Loucy (cell line): ENCODE results near the gene NEK4.
A peak's percentile ranks its signal among the peaks of the same experiment; 100 is the strongest.

Source experiments
- H2AFZ ChIP-seq: fragments of 200-600 bp; sonication (generic); 2 replicates; pipeline ENCODE4 v1.6.0; 2016; ENCODE audit warnings: antibody characterized with exemption, mild to moderate bottlenecking, low read length, moderate library complexity
- H3F3A ChIP-seq: fragments of 200-600 bp; 2 replicates; pipeline ENCODE4 v1.6.0; 2016; ENCODE audit warnings: antibody characterized with exemption, low read depth, mild to moderate bottlenecking
- H3K27me3 ChIP-seq: fragments of 200-600 bp; sonication (generic); 2 replicates; pipeline ENCODE4 v1.6.1; 2014; ENCODE audit warnings: low read length, mild to moderate bottlenecking; ENCODE audit not compliant: insufficient read depth, poor library complexity, severe bottlenecking
- H3K36me3 ChIP-seq: fragments of 200-600 bp; sonication (generic); 2 replicates; pipeline ENCODE4 v1.6.1; 2016; ENCODE audit warnings: low read length; ENCODE audit not compliant: insufficient read depth
- H3K4me1 ChIP-seq: fragments of 200-600 bp; sonication (generic); 2 replicates; pipeline ENCODE4 v1.5.1; 2014; ENCODE audit warnings: low read length, mild to moderate bottlenecking; ENCODE audit not compliant: insufficient read depth, poor library complexity, severe bottlenecking
- H3K4me2 ChIP-seq: fragments of 200-600 bp; sonication (generic); 2 replicates; pipeline ENCODE4 v1.6.0; 2014; ENCODE audit warnings: antibody characterized with exemption, low read length, low read depth, mild to moderate bottlenecking; ENCODE audit not compliant: poor library complexity, severe bottlenecking
- H3K4me3 ChIP-seq: fragments of 200-600 bp; sonication (generic); 2 replicates; pipeline ENCODE4 v1.5.1; 2014; ENCODE audit warnings: low read length, mild to moderate bottlenecking, mixed read lengths; ENCODE audit not compliant: poor library complexity, severe bottlenecking
- H3K79me2 ChIP-seq: fragments of 200-600 bp; sonication (generic); 2 replicates; pipeline ENCODE4 v1.6.1; 2014; ENCODE audit warnings: low read length; ENCODE audit not compliant: insufficient read depth
- H3K9ac ChIP-seq: fragments of 200-600 bp; sonication (generic); 2 replicates; pipeline ENCODE4 v1.6.0; 2014; ENCODE audit warnings: mild to moderate bottlenecking, low read depth, low read length, moderate library complexity; ENCODE audit not compliant: poor library complexity, severe bottlenecking
- H3K9me2 ChIP-seq: fragments of 200-600 bp; sonication (generic); replicated peaks from 2 replicates; pipeline ENCODE4 v1.6.1; 2016; ENCODE audit warnings: low read depth, low read length, mixed read lengths
- H3K9me3 ChIP-seq: fragments of 200-600 bp; sonication (generic); 2 replicates; pipeline ENCODE4 v1.6.1; 2014; ENCODE audit warnings: mild to moderate bottlenecking, antibody characterized with exemption, low read length, low read depth; ENCODE audit not compliant: insufficient read depth
- H4K20me1 ChIP-seq: fragments of 200-600 bp; sonication (generic); 2 replicates; pipeline ENCODE4 v1.6.0; 2014; ENCODE audit warnings: antibody characterized with exemption, low read length, mild to moderate bottlenecking; ENCODE audit not compliant: insufficient read depth, poor library complexity, severe bottlenecking
- CTCF ChIP-seq: fragments of 200-600 bp; sonication (generic); conservative IDR thresholded peaks from 2 replicates; pipeline ENCODE4 v1.5.1; 2014; ENCODE audit warnings: mild to moderate bottlenecking, antibody characterized with exemption, low read length
- EZH2phosphoT487 ChIP-seq: fragments of 200-600 bp; IDR thresholded peaks from 2 replicates; pipeline ENCODE4 v1.6.1; 2018; ENCODE audit warnings: antibody characterized with exemption, mild to moderate bottlenecking, moderate library complexity, borderline replicate concordance

The NEK4 gene

GRCh38 chr3:52688266-52688665, 82.5 kb downstream of the NEK4 start:
- no peak overlapping the region for H2AFZ ChIP-seq
- no peaks in the 10 kb centered on the region for H3K9me3 ChIP-seq
- H3F3A ChIP-seq, result 0 out of 2 replicates have a peak, but pooled peaks cover 3% of the 10 kb centered on the region
- H3K4me3 ChIP-seq, result peak overlapping the region; percentile 95
- H3K79me2 ChIP-seq, result peaks cover 88% of the 10 kb centered on the region
- peaks cover 54% of the 10 kb centered on the region for H3K4me1 ChIP-seq
- H3K4me2 ChIP-seq, result peak overlapping the region; percentile 99
- TF ChIP-seq CTCF (no peak), EZH2phosphoT487 (no peak)
- H3K36me3 ChIP-seq, result peaks cover 56% of the 10 kb centered on the region
- no peaks in the 10 kb centered on the region for H3K27me3 ChIP-seq
- H4K20me1 ChIP-seq, result peaks cover 73% of the 10 kb centered on the region
- H3K9me2 ChIP-seq, result no peaks in the 10 kb centered on the region
- peak overlapping the region; percentile 95 for H3K9ac ChIP-seq

- peaks cover 36% of the 10 kb centered on the region for H3K36me3 ChIP-seq
- H3K4me2 ChIP-seq, result peak within 1 kb of the TSS; percentile 99
- H3K9ac ChIP-seq, result peak within 1 kb of the TSS; percentile 95
- no peaks in the 10 kb centered on the region for H3K9me3 ChIP-seq
- peaks cover 93% of the 10 kb centered on the region for H3K79me2 ChIP-seq
- H3K4me3 ChIP-seq, result peak within 1 kb of the TSS; percentile 95
- no peaks in the 10 kb centered on the region for H3K27me3 ChIP-seq
- H3K9me2 ChIP-seq, result no peaks in the 10 kb centered on the region
- peak within 1 kb of the TSS; percentile 89 for H2AFZ ChIP-seq
- peaks cover 66% of the 10 kb centered on the region for H3K4me1 ChIP-seq
- peaks cover 65% of the 10 kb centered on the region for H4K20me1 ChIP-seq
- no peak for TF ChIP-seq CTCF
- TF ChIP-seq EZH2phosphoT487, result no peak
- 0 out of 2 replicates have a peak, but pooled peaks cover 3% of the 10 kb centered on the region for H3F3A ChIP-seq
These were observed 84.7 kb downstream of the NEK4 start, which contains the start of the genes GNL3 and PBRM1 for GRCh38 chr3:52685709-52686691. GNL3 (plus strand) TSS chr3:52686032; CDS start chr3:52686093, 61 bp downstream. PBRM1 (minus strand) TSS chr3:52685913.

DNA sequence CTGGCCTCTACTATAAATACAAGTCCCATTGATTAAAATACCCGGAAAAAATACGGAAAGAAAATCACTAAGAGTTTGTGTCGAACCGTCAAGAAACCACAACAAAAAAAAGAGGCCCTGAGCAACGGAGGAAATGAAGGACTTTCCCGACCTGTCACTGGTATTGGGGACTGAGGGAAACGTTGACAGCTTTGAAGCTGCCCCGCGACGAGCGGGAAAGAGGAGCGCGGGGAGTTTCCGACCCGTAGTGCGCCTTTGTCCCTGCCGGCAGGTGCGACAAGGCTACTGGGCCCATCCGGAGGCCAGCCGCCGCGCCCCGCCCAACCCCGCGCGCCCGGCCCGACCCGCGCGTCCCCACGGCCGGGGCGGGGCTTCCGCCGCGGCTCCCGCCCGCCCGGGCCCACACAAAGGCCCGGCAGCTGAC, 85.4 kb downstream of the NEK4 start:
- H2AFZ ChIP-seq, result peak overlapping the region; percentile 89
- H3K4me3 ChIP-seq, result peak overlapping the region; percentile 95
- peak overlapping the region; percentile 90 for H3K4me2 ChIP-seq
- TF ChIP-seq CTCF (no peak), EZH2phosphoT487 (no peak)
- H3K9ac ChIP-seq, result peak overlapping the region; percentile 95
- H3K9me3 ChIP-seq, result no peaks in the 10 kb centered on the region
- no peaks in the 10 kb centered on the region for H3K9me2 ChIP-seq
- H3K79me2 ChIP-seq, result peaks cover 93% of the 10 kb centered on the region
- peaks cover 63% of the 10 kb centered on the region for H4K20me1 ChIP-seq
- H3K36me3 ChIP-seq, result peaks cover 29% of the 10 kb centered on the region
- H3K4me1 ChIP-seq, result peaks cover 68% of the 10 kb centered on the region
- no peaks in the 10 kb centered on the region for H3K27me3 ChIP-seq
- 0 out of 2 replicates have a peak, but pooled peaks cover 3% of the 10 kb centered on the region for H3F3A ChIP-seq
